Stimulated activated CD4-positive, alpha-beta T cell treated with anti-CD3 and anti-CD28 coated beads, Interleukin-1b, Interleukin-23, amount 100 ng/mL, for 24 hours (primary cell): ENCODE measurements around the gene NFKB2.
A peak's percentile ranks its signal among the peaks of the same experiment; 100 is the strongest.

Source experiments
- DNase-seq, 4 experiments: peaks; one replicate each; pipeline ENCODE4 v3.0.0-alpha.2; 2020; ENCODE audit warnings: low read depth in 4 of 4, low spot score in 1 of 4

NFKB2 gene

DNA sequence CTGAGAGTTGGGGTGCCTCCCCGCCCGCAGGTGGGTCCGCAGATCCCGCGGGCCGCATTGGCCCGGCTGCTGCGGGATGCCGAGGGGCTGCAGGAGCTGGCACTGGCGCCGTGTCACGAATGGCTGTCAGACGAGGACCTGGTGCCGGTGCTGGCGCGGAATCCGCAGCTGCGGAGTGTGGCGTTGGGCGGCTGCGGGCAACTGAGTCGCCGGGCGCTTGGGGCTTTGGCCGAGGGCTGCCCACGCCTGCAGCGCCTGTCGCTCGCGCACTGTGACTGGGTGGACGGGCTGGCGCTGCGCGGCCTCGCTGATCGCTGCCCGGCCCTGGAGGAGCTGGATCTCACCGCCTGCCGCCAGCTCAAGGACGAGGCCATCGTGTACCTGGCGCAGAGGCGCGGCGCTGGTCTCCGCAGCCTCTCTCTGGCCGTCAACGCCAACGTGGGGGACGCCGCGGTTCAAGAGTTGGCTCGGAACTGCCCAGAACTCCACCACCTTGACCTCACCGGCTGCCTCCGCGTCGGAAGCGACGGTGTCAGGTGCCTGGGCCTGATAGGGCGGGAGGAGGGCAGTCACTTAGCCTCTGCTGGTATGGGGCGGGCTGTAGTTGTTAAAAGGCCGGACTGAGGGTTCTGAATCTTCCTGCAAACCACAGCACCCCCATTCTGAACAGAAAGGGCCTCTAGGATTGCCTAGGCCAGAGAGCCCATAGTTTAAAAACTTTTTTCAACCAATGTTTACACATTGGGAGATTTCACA is 26.4 kb downstream of the NFKB2 start:
- DNase-seq: no peak

GRCh38 chr10:102422545-102423129 is 27.1 kb downstream of the NFKB2 start:
- DNase-seq: no peak

DNA sequence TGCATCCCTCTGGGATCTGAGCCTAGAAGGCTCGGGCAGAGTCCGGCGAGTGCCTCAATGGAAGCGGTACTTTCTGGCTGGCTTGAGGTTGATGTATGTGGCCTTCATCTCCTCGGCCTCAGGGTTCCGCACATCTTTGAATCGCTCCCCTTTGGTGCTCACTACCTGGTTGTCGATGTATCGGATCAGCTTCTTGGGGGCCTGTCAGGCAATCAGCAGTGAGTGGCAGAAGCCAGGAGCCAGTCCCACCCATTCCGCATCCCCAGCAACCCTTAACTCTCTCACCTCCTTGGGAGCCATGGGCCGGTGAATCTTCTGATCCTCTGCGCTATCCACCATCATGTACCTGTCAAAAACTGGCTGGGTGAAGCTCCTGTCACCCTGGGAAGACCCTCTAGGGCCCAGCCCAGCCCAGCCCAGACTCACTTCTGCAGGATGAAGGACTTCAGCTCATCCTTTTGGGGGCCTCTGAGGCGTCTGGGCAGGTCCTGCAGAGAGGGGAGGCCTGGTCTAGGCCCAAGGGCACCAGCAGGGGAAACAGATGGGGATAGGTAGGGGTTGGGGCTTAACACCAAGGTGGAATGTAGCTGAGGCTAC is 28.0 kb downstream of the NFKB2 start:
- no peak for DNase-seq

DNA sequence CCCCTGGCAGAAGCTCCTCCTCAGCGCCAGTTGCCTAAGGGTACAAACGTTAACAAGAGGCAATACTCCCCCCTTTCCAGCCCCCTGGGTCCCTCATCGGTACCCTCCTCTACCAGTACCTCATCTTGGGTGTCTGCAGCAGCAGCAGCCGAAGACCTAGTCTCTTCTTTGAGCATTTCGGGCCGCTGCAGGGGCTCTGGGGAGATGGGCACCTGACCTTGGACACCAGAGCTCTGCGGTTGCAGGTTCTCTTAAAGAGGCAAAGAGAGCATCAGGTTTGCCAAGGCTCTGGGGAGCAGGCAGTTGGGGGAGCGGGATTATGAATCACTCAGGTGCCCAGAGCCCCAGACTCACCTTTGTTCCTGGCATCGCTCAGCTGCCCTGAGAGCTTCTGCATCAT is 28.6 kb downstream of the NFKB2 start:
- no peak for DNase-seq

DNA sequence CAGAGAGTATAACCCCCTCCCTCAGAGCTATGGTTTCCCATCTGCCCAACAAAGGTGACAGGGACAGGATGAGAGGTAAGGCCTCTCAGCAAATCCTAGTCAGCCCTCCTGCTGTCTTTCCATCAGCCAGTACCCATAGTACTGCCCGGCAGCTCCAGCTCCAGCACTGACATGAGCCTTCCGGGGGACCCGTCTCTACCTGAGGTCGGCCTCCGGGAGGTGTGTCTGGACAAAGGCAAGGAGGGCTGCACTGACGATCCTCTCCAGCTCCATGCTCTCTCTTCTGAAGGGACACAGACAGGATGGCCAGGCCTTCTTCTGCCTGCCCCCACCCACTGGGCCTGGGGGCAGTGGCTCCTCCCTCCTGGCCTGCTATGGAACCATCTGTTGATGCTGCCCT is 29.4 kb downstream of the NFKB2 start:
- DNase-seq: no peak

DNA sequence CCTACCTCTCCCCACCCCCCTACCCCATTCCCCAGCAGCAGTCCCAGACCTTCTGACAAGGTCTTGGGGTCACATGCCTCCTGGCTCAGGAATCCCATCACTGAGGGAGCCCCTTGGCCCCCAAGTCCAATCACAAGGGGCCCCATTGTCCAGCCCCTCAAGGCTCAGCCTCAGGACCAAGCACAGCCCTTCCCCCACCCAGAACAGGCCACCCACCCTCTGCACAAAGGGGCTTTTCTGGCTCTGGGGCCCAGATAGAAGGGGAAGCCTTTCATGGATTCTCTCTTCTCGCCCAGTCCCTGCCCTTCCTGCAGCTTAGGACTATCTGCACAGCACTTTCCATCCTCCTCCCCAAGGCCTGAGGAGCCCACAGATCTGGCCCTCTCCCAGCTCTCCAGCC is 29.9 kb downstream of the NFKB2 start:
- no peak for DNase-seq

GRCh38 chr10:102426803-102427287 is 31.3 kb downstream of the NFKB2 start:
- DNase-seq: no peak

GRCh38 chr10:102429468-102429867 is 34.0 kb downstream of the NFKB2 start:
- DNase-seq: no peak

GRCh38 chr10:102431452-102432124 is 36.1 kb downstream of the NFKB2 start:
- no peak for DNase-seq

DNA sequence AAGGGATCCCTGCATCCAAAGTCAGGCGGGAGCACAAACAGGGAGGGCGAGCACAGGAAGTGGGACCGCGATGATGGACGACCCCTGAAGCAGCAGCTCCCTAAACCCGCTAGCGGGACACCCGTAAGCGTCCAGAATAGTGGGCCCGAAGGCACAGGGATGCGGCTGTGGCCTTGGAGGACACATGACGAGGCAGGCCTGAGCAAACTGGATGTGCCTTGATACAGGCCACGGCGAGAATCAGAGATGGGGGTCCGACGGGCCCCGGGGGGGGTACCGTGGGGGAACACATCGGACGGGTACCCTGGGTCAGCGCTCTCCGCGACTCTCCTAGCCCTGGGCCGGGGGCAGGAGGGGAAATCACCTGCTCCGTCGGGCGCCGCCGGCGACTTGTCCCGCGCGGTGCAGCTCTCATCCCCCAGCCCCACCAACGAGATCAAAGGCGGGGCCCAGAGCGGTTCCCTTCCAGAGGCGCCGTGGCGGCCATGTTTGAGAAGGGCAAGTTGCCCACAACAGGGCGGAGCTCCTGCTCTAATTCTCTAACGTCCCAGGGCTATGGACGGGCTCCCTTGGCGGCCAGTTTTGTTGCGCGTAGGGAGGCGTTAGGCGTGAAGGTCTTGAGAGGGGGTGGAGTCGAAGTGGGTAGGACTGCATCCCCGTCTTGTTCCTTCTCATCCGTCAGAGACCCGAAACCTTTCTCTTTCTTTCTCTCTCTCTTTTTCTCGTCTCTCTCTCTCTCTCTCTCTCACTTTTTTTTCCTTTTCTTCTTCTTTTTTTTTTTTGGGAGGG is 36.9 kb downstream of the NFKB2 start, which contains the start of gene CUEDC2:
TSS of gene CUEDC2 (minus strand) at position 413 of the 789 bp plus-strand sequence. CDS start 7,386 bp downstream, outside the sequence.
- DNase-seq: peak; percentile 82 to 97 (median 95)

GRCh38 chr10:102433619-102434046 is 38.1 kb downstream of the NFKB2 start:
- no peak for DNase-seq

GRCh38 chr10:102434394-102435132 is 39.1 kb downstream of the NFKB2 start:
- no peak for DNase-seq

DNA sequence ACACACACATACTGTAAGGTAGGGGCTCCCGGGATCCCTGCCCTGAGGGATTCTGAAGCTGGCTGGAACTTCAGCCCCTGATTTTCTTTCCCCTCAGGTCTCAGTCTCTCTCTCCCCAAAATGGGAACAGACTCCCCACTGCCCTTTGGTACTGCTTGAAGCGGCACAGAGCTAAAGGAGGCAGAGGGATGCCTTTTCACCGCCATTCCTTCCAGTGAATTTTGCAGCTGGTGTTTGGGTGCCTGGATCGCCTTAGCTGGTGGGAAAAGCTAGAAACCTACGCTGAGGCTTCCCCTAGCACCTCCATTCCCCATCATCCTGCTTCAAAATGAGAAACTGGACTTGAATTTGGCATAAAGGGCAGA is 39.6 kb downstream of the NFKB2 start:
- DNase-seq: no peak

DNA sequence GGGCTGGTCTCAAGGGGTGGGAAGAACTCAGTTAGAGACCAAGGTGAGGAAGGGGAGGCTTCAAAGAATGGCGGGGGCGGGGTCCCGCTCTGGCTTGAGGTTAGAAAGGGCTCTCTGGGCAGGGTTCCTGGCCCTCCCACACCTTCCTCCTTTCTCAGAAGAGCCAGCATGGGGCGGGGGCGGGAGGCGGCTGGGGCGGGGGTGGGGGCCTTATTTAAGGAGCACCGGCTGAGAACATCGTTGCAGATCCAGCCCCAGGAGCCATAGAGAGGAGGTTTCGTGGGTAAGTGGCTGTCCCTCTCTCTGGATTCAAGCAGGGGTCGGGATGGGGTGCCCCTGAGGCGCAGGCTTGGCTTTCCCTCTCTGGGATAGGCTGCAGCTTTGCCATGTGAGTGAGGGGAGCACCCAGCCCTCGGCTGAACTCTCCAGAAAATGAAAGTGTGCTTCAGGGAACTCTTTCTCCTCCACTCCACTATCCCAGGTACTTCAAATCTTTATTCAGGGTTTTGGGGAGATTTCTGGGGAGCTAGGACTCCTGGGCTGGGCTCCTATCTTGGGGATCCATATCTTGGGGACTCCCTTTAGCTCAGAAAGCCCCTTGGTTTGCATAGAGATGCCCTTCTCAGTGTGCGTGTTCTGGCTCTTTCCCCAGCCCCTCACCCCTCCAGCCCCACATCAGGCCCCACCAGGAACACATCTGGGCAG is 40.2 kb downstream of the NFKB2 start:
- peak in 1 of 4 experiments; percentile 48 for DNase-seq

- no peak for DNase-seq
Observed at GRCh38 chr10:102436312-102436711, 40.8 kb downstream of the NFKB2 start.

- no peak for DNase-seq
Observed at GRCh38 chr10:102437515-102437914, 42.0 kb downstream of the NFKB2 start.

DNA sequence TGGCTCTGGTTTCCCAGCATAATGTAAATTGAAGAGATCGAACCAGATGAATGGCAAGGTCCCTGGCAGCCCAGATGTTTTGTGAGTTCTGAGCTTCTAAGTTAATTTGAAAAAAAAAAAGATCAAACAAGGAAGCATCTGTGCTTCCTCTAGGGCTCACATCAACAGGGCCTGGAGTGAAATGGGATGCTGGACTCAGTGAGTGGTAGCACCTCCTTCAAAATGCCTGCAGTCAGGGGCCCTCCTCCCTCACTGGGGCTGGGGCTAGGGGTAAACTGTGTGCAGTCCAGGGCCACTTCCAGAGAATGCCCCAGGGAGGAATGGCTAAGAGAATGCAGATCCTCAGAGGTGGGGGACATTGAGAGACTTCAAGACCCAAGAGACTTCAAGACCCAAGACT is 42.9 kb downstream of the NFKB2 start:
- no peak for DNase-seq

- DNase-seq: no peak
Observed at GRCh38 chr10:102444851-102445250, 49.3 kb downstream of the NFKB2 start.

GRCh38 chr10:102449321-102450123 is 54.0 kb downstream of the NFKB2 start:
- peak in 3 of 4 experiments; percentile 58 to 84 (median 73) for DNase-seq
